ENCODE measurements around the gene CCDC9B. TPM values are rescaled to one million over a fixed set of nuclear protein-coding genes. Genes with fewer than 3 reads are reported as not detected.

CCDC9B gene
- total RNA-seq, 1 donor from 2014 or later, result 13.6 TPM

GRCh38 chr15:40335938-40336743, 4.6 kb downstream of the CCDC9B start:
- Histone ChIP-seq H3K27me3 (ENCODE audit: control insufficient read depth, insufficient read depth, low read length) (no peaks in the 10 kb centered on the region), H3K4me3 (ENCODE audit: low read depth, low read length) (no peak overlapping the region), H3K36me3 (ENCODE audit: control insufficient read depth, insufficient read depth, low read length) (peaks cover 3% of the 10 kb centered on the region)
- DNase-seq (ENCODE audit: low read depth), result no peak
- TF ChIP-seq, protein P1, sequence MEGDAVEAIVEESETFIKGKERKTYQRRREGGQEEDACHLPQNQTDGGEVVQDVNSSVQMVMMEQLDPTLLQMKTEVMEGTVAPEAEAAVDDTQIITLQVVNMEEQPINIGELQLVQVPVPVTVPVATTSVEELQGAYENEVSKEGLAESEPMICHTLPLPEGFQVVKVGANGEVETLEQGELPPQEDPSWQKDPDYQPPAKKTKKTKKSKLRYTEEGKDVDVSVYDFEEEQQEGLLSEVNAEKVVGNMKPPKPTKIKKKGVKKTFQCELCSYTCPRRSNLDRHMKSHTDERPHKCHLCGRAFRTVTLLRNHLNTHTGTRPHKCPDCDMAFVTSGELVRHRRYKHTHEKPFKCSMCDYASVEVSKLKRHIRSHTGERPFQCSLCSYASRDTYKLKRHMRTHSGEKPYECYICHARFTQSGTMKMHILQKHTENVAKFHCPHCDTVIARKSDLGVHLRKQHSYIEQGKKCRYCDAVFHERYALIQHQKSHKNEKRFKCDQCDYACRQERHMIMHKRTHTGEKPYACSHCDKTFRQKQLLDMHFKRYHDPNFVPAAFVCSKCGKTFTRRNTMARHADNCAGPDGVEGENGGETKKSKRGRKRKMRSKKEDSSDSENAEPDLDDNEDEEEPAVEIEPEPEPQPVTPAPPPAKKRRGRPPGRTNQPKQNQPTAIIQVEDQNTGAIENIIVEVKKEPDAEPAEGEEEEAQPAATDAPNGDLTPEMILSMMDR (IDR thresholded peaks at IDR 0.05; ENCODE audit: insufficient read depth, low read length, poor library complexity, severe bottlenecking), result no peak

DNA sequence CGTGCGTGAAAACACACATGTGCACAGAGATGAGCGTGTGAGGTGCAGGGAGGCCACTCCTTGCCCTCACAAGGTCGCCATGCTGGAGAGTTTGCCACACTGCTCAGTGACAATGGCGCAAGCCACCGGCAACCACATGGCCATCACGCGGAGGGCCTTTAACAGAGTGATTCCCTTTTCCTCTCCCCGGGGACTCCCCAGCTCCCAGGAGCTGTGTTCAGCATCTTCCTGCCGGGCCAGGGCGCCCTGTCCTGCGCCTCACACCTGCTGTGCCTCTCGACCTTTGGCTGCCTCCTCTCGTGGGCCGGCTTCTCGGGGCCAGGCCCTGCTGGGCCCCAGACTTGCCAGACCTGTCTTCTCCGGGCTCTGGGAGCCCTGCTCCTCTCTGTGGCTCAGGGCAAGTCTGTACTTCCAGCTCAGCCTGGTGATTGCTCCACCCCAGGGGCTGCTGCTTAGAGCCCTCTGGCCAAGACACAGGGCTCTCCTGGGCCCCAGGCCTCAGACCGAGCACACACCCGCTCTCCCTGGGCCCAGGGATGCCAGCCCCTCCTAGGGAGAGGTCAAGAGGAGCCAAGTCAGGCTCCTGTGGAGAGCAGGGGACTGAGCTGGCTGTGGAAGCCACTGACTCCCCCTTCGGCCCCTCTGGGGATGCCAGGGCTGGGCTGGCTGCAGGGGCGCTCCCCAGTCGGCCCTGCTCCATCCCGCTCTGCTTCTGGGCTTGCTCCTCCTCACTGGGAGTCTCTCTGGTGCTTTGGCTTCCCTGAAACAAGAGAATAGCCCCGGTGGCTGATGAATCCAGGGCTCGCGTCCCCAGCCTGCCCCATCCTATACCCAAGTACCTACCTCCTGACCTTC, 5.6 kb downstream of the CCDC9B start:
- Histone ChIP-seq H3K4me3 (ENCODE audit: low read depth, low read length) (no peak overlapping the region), H3K27me3 (ENCODE audit: control insufficient read depth, insufficient read depth, low read length) (no peaks in the 10 kb centered on the region), H3K36me3 (ENCODE audit: control insufficient read depth, insufficient read depth, low read length) (peaks cover 3% of the 10 kb centered on the region)
- TF ChIP-seq, protein P1 (IDR thresholded peaks at IDR 0.05; ENCODE audit: insufficient read depth, low read length, poor library complexity, severe bottlenecking), result no peak
- DNase-seq (ENCODE audit: low read depth), result no peak

DNA sequence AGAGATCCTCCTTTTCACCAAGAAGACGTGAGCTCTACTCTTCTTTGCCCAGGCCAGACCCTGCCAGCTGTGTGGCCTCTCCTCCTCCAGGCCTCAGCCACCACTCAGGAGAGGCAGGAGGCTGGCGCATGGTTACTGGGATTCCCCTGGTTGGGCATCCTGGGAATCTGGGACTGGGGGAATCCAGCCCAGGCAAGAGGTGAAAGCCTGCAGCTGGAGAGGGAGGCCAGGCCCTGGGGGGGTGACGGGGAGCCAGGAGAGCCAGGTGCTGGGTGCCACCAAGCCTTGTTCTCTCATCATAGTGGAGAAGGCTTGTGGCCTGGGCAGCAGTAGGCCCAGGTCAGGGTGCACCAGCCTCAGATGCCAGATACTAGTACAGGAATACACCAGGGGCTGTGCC, 6.2 kb downstream of the CCDC9B start:
- Histone ChIP-seq H3K36me3 (ENCODE audit: control insufficient read depth, insufficient read depth, low read length) (peaks cover 3% of the 10 kb centered on the region), H3K27me3 (ENCODE audit: control insufficient read depth, insufficient read depth, low read length) (no peaks in the 10 kb centered on the region), H3K4me3 (ENCODE audit: low read depth, low read length) (no peak overlapping the region)
- DNase-seq (ENCODE audit: low read depth), result no peak
- TF ChIP-seq, protein P1 (IDR thresholded peaks at IDR 0.05; ENCODE audit: insufficient read depth, low read length, poor library complexity, severe bottlenecking), result no peak

GRCh38 chr15:40333922-40334492, 6.7 kb downstream of the CCDC9B start:
- Histone ChIP-seq H3K36me3 (ENCODE audit: control insufficient read depth, insufficient read depth, low read length) (peaks cover 3% of the 10 kb centered on the region), H3K27me3 (ENCODE audit: control insufficient read depth, insufficient read depth, low read length) (no peaks in the 10 kb centered on the region)
- DNase-seq (ENCODE audit: low read depth), result no peak

DNA sequence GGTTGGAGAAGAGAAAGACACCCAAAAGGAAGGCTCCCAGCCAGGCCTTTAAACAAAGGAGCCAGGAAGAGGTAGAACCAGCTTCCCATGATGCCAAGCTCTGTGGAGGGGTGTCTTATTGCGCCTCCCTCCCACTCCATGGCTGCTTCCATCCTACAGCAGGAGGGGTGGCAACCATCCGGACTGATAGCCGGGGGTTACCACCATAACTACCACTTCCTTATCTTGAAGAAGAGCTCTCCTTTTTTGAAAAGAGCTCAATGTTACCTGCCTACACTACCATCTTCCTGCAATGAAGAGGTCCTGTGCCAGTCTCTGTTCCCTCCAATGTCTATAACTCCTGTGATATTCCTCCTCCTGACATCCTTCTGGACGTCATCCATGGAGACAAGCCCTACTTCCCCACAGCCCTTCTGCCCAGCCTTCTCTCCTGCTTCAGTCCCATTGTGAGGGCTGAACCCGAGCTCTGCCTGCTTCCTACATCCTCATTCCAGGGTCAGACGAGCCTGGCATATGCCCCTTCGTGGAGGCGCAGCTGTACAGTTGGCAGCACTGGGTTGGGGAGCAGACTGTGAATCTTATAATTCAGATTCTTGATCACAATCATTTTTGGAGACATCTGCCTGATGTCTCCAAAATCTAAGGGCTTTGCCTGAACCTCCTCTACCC, 8.5 kb downstream of the CCDC9B start:
- TF ChIP-seq, protein P1 (IDR thresholded peaks at IDR 0.05; ENCODE audit: insufficient read depth, low read length, poor library complexity, severe bottlenecking), result no peak
- Histone ChIP-seq H3K36me3 (ENCODE audit: control insufficient read depth, insufficient read depth, low read length) (peaks cover 3% of the 10 kb centered on the region), H3K27me3 (ENCODE audit: control insufficient read depth, insufficient read depth, low read length) (no peaks in the 10 kb centered on the region), H3K4me3 (ENCODE audit: low read depth, low read length) (no peak overlapping the region)
- no peak for DNase-seq (ENCODE audit: low read depth)

More at GRCh38 chr15:40333922-40334492, 6.7 kb downstream of the CCDC9B start:
- no peak overlapping the region for H3K4me3 ChIP-seq (ENCODE audit: low read depth, low read length)
- TF ChIP-seq, protein P1 (IDR thresholded peaks at IDR 0.05; ENCODE audit: insufficient read depth, low read length, poor library complexity, severe bottlenecking), result no peak

Measured in kidney epithelial cell (primary cell).